ENCODE measurements around the gene ATP1B2.

GRCh38 chr17:7686222-7687071, 35.7 kb downstream of the ATP1B2 start:
- TF ChIP-seq, protein P1, sequence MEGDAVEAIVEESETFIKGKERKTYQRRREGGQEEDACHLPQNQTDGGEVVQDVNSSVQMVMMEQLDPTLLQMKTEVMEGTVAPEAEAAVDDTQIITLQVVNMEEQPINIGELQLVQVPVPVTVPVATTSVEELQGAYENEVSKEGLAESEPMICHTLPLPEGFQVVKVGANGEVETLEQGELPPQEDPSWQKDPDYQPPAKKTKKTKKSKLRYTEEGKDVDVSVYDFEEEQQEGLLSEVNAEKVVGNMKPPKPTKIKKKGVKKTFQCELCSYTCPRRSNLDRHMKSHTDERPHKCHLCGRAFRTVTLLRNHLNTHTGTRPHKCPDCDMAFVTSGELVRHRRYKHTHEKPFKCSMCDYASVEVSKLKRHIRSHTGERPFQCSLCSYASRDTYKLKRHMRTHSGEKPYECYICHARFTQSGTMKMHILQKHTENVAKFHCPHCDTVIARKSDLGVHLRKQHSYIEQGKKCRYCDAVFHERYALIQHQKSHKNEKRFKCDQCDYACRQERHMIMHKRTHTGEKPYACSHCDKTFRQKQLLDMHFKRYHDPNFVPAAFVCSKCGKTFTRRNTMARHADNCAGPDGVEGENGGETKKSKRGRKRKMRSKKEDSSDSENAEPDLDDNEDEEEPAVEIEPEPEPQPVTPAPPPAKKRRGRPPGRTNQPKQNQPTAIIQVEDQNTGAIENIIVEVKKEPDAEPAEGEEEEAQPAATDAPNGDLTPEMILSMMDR (IDR thresholded peaks at IDR 0.05), result no peak
- TF ChIP-seq EZH2phosphoT487 (IDR thresholded peaks at IDR 0.05) (no peak), EZH2 (IDR thresholded peaks at IDR 0.05) (no peak)

All from neural progenitor cell (in vitro differentiated cells).